HG03108 (cell line): ENCODE measurements around the gene JSRP1.

Experiments used
- ATAC-seq: cut with Tn5 transposase; IDR thresholded peaks from one replicate; pipeline ENCODE4 v1.9.1; 2021; ENCODE audit warnings: moderate library complexity; ENCODE audit not compliant: unreplicated experiment

JSRP1 gene

DNA sequence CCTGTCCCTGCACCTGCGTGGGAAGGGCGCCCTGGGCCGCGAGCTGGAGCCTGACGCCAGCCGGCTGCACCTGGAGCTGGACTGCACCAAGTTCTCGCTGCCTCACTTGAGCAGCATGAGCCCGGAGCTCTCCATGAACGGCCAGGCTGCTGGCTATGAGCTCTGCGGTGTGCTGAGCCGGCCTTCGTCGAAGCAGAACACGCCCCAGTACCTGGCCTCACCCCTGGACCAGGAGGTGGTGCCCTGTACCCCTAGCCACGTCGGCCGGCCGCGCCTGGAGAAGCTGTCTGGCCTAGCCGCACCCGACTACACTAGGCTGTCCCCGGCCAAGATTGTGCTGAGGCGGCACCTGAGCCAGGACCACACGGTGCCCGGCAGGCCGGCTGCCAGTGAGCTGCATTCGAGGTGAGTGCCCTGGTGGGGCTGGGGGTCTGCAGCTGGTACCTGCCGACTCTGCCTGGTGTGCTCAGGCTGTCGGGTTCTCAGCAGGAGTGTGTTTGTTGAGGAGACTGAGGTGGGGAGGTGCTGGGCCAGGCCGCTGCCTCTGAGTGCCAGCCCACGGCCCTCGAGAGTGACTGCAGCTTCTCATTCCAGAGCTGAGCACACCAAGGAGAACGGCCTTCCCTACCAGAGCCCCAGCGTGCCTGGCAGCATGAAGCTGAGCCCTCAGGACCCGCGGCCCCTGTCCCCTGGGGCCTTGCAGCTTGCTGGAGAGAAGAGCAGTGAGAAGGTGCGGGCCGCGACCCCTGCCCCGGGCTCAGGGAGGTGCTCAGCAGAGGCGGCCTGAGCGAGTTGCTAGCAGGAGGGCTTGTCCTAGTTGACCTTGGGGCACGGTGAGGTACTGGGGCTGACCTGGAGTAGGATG lies 39.6 kb downstream of the JSRP1 start:
- no peak for ATAC-seq

- ATAC-seq = no peak
Observed at GRCh38 chr19:2215281-2215751, 40.9 kb downstream of the JSRP1 start.

- ATAC-seq = no peak
Observed at GRCh38 chr19:2214251-2214650, 42.0 kb downstream of the JSRP1 start.

- ATAC-seq = no peak
Observed at GRCh38 chr19:2213799-2214198, 42.4 kb downstream of the JSRP1 start.

DNA sequence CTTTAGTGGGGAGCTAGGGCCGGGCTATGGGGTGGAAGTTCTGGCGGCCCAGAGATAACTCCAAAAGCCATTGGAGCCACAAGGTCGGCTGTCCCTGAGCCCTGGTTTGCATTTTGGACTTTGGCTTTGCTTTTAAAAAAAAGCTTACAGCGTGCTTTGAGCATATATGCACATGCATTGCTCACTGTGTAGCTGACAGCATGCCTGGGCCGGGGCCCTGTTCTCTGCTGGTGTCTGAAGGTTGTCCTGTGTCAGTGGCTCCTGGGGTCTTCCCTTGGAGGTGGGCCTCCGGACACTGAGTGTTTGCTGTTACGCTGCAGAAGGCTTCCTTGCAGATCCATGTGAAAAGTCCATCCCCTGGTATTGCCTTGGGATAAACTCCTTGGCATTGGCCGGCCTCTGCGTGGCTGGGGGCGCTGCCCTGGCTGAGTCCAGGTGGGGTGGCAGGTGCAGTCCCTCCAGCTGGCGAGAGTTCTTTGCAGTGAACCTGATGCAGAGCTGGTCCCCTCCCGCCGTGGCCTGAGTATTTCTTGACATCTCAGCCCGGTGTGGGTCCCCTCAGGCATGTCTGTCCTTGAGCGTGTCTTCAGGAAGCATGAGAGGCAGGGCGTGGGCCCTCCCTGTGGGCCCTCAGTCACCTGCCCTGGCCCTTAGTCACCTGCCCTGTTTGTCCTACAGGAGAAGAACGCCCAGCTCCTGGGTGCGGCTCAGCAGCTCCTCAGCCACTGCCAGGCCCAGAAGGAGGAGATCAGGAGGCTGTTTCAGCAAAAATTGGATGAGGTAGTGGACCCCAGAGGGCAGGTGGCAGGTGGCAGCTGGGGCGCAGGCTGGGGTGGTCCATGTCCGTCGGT lies 43.1 kb downstream of the JSRP1 start:
- ATAC-seq = no peak

DNA sequence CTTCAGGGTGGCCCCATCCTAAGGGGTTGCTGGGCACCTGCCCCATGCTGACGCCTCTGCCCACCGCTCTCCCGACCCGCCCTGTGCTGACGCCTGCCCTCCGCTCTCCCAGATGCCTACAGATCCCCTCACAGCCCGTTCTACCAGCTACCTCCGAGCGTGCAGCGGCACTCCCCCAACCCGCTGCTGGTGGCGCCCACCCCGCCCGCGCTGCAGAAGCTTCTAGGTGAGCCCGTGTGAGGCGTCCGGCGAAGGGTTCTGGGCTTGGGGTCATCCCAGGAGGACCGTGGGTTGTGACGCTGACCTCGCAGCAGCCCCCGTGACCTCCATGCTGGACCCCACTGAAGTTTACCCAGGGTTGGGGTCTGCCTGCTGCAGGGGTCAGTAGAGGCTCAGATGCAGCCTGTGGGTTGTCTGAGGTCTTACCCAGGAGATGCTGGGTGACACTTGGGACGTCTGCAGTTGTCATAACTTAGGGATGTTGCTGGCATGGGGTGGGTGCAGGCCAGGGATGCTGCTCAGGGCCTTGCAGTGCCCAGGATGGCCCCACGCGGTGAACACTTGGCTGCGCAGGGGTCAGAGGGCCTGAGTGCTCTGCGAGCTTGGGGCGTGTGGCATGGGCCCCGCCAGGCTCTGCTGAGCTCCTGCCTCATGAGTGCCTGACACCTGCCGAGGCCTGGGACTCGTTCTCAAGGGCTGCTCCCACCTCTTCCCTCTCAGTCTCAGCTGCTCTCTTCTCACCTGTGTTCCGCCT lies 45.1 kb downstream of the JSRP1 start:
- ATAC-seq = no peak

DNA sequence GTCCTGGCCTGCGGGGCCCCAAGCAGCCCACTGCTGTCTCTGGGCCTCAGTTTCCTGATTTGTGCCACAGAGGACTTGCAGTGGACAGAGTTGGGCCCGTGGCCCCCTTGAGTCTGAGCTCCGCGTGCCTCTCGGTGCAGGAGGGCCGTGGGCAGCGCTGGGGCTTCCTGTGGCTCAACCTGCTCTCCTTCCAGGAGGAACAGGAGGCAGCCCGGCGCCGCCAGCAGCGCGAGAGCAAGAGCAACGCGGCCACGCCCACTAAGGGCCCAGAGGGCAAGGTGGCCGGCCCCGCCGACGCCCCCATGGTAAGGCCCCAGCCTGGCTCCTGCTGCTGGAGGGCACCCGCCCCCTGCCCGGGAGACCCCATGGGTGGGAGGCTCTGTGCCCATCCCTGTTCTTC lies 46.0 kb downstream of the JSRP1 start:
- no peak for ATAC-seq

DNA sequence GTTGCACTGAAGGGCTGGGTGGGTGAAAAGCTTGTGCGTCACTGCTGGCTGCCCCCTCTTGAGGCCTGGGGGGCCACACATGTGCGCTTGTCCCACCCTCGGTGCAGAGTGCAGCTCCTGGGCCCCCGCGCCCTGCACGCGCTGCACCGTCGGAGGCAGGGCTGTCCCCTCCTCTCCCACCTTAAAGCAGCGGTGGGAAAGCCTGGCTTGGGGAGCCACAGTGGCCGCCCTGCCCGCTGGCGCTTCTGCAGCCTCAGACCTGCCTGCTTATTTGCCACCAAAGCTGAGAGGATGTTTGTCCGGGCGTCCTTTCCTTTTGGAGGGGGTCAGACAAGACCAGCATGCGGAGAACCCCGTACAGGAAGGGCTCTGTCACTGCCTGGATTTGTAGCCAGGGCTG lies 46.8 kb downstream of the JSRP1 start:
- no peak for ATAC-seq

- no peak for ATAC-seq
Observed at GRCh38 chr19:2208975-2209374, 47.2 kb downstream of the JSRP1 start.

DNA sequence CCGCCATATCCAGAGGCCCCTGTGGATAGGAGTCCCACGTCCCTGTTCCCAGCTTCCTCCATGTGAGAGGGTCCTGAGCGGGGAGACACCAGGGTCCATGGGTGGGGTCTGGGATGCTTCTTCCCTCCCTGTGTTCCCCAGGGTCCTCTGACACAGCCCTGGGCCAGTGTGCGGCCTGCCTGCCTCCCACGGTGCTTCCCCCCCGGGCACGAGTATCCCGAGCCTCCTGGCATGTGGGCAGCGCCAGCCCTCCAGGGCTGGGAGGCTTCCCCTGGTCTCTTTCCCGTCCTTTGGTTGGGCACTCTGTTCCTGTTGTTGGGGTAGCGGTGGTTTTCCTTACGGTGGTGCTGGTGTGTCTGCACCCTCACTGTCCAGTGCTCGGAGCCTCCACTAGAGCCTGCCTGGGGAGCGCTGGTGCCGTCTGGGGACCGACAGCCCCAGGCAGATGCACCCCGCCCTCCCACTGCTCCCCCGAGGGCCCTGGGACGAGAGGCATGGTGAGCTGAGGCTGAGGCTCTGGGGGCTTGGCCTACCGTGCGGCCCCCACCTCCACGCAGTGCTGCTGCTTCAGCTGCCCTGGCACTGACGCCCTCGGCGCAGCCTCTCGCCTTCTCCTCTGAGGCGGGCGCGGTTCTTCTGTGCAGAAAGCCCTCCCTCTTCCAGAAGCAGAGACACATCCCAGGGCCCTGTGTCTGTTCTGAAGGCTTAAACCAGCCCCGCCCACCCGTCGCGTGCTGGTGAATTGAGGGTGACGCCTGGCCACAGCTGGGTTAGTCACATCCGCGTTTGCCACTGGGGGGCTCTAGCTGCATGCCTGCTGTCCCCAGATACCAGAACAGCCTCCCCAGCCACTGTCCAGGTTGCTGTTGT lies 48.0 kb downstream of the JSRP1 start:
- ATAC-seq = no peak

DNA sequence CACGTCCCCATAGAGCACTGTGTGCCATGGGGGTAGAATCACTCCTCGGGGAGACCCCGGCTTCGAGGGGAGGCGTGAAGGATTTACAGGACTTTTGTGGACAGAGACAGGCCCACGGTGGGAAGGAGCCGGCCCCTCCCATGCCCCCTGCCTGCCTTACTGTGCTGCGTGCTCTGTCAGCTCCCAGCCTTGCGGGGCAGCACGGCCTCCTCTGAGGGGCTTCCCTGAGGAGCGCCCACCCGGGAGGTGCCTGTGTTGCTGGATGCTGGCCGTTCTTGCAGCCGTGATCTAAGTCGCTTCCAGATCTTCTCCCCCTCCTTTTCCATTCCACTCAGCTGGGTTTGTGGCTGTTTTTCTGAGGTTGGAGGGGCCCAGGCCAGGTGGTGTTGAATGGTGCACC lies 49.2 kb downstream of the JSRP1 start:
- no peak for ATAC-seq

DNA sequence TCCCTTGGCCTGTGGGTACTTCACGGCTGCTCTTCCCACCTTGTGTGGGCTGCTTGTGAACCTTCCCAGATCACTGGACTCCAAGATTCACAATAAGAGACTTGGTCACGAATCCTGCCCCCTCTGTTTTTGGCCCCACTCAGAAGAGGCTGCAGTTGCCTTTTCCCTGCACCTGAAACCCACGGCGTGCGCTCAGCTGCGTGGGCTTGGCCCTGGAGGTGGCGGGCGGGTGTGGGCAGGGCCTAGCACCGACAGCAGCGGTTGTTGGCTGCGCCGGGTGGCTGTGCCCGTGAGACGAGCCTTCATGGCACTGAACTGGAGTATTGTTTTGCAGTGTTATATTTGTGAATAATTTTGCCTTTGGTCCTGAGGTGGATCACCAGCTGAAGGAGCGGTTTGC lies 53.9 kb downstream of the JSRP1 start:
- ATAC-seq = no peak
